ENCODE data around the gene LEPROT. TPM values are rescaled to one million over a fixed set of nuclear protein-coding genes. Genes with fewer than 3 reads are reported as not detected.

LEPROT gene
- total and polyA plus RNA-seq, 2 of the 8 experiments (the other 6 are each of a cell fraction or from before 2014, with no cell fraction given), result 25.7 to 27.2 TPM

- H3K14ac ChIP-seq (ENCODE audit: insufficient read length), result no peak overlapping the region
- no peaks in the 10 kb centered on the region for H3K79me2 ChIP-seq (ENCODE audit: control insufficient read depth in 1 of 2, insufficient read depth in 2 of 2, low read length in 2 of 2)
- no peak overlapping the region for H2AK5ac ChIP-seq (ENCODE audit: low read depth, low read length)
- no peak overlapping the region for H4K5ac ChIP-seq (ENCODE audit: insufficient read length, low read depth, low read length)
- no peak overlapping the region for H2BK20ac ChIP-seq (ENCODE audit: low read length)
- FAIRE-seq (no peak), DNase-seq (ENCODE audit: low read depth in 1 of 2, low spot score in 2 of 2) (no peak)
- no peak overlapping the region for H2BK12ac ChIP-seq (ENCODE audit: low read depth, low read length)
- no peak overlapping the region for H3K4me3 ChIP-seq (ENCODE audit: extremely low read depth in 1 of 4, insufficient read depth in 2 of 4, low read depth in 3 of 4, low read length in 4 of 4)
- H3K9me3 ChIP-seq (ENCODE audit: insufficient read depth in 2 of 2, low read depth in 1 of 2, low read length in 1 of 2), result no peaks in the 10 kb centered on the region
- H4K8ac ChIP-seq (ENCODE audit: extremely low read depth, insufficient read depth, low read length), result no peak overlapping the region
- H3K18ac ChIP-seq (ENCODE audit: extremely low read depth, low read length), result no peak overlapping the region
- POLR2A ChIA-PET (ENCODE audit: partially characterized antibody), result no interaction called here
- H3K9ac ChIP-seq (replicated peaks in 1 of 4; ENCODE audit: extremely low read depth in 1 of 4, low read depth in 3 of 4, low read length in 3 of 4), result no peak overlapping the region
- peaks cover 0 to 1% (median under 1%) of the 10 kb centered on the region in 4 experiments; a peak in 3 of 7 replicates for H3K4me1 ChIP-seq (replicated peaks in 1 of 4; ENCODE audit: control insufficient read depth in 3 of 4, insufficient read depth in 4 of 4, low read length in 3 of 4)
- H2BK5ac ChIP-seq (ENCODE audit: low read depth, low read length), result no peak overlapping the region
- H3K27me3 ChIP-seq (replicated peaks in 1 of 4; ENCODE audit: control insufficient read depth in 3 of 4, extremely low read depth in 1 of 4, insufficient read depth in 3 of 4, low read length in 3 of 4), result no peaks in the 10 kb centered on the region
- H2BK120ac ChIP-seq (replicated peaks; ENCODE audit: low read depth, low read length), result no peak overlapping the region
- no peak overlapping the region for H2BK15ac ChIP-seq (ENCODE audit: low read length)
- CTCF ChIA-PET (ENCODE audit: partially characterized antibody), result interaction anchor here (1.2 to 1.7 kb wide), 3 partner anchors 18 to 275 kb away, joined by 3 to 5 read pairs (median 5); no protein-coding TSS in a partner anchor
- no peak overlapping the region for H3K4ac ChIP-seq (replicated peaks; ENCODE audit: insufficient read length, low read depth, low read length)
- H3K4me2 ChIP-seq (ENCODE audit: insufficient read depth in 1 of 2, low read depth in 2 of 2, low read length in 2 of 2), result no peak overlapping the region
- H3K36me3 ChIP-seq (ENCODE audit: control insufficient read depth in 2 of 4, insufficient read depth in 4 of 4, low read length in 3 of 4), result no peaks in the 10 kb centered on the region
- H2AFZ ChIP-seq (ENCODE audit: low read length), result no peak overlapping the region
- H3K56ac ChIP-seq (replicated peaks; ENCODE audit: insufficient read length, low read depth, low read length), result no peak overlapping the region
- H3K23me2 ChIP-seq (ENCODE audit: low read depth, low read length), result no peaks in the 10 kb centered on the region
- H3K27ac ChIP-seq (ENCODE audit: low read depth, low read length), result no peak overlapping the region
- no peak for TF ChIP-seq TBP (IDR thresholded peaks at IDR 0.05; ENCODE audit: low read depth, low read length)
- no peak for TF ChIP-seq EGR1 (IDR thresholded peaks at IDR 0.05; ENCODE audit: borderline replicate concordance, low read depth, low read length)
- TF ChIP-seq FOSL1 (IDR thresholded peaks at IDR 0.05; ENCODE audit: insufficient read depth, low read depth, low read length), result no peak
- no peak for TF ChIP-seq BRCA1 (IDR thresholded peaks at IDR 0.05; ENCODE audit: low read depth, low read length)
- no peak for TF ChIP-seq GTF2F1 (IDR thresholded peaks at IDR 0.05; ENCODE audit: borderline replicate concordance, low read depth, low read length)
- no peak for TF ChIP-seq CTBP2 (IDR thresholded peaks at IDR 0.05; ENCODE audit: borderline replicate concordance, insufficient read depth, insufficient read length, low read length)
- TF ChIP-seq POLR2A (IDR thresholded peaks at IDR 0.05; ENCODE audit: control extremely low read depth in 1 of 2, low read depth in 2 of 2, low read length in 2 of 2), result no peak
- no peak for TF ChIP-seq SUZ12 (IDR thresholded peaks at IDR 0.05; ENCODE audit: low read length)
- 93% methylated on average over 4 of the region's 4 CpGs; no CpG with 5 or more reads in 1 of the 2 experiments for WGBS, 2 experiments (ENCODE audit: extremely low coverage in 1 of 2, insufficient coverage in 1 of 2, insufficient read length in 1 of 2, insufficient replicate concordance in 2 of 2, low coverage in 1 of 2, low lambda C conversion rate in 2 of 2, missing lambda C conversion rate in 1 of 2)
- no peak overlapping the region for H4K91ac ChIP-seq (replicated peaks; ENCODE audit: insufficient read length, low read length)
- no peaks in the 10 kb centered on the region for H3K79me1 ChIP-seq (ENCODE audit: low read depth, low read length)
- no peaks in the 10 kb centered on the region for H4K20me1 ChIP-seq (replicated peaks in 1 of 2; ENCODE audit: control insufficient read depth in 1 of 2, insufficient read depth in 2 of 2, low read length in 2 of 2)
- H3K23ac ChIP-seq (ENCODE audit: insufficient read length), result no peak overlapping the region
Observed at GRCh38 chr1:65412256-65412983, 8.0 kb upstream of the LEPROT start.

Data from H1 (cell line).